Keratinocyte (primary cell): ENCODE results near the gene AZIN2. TPM values are rescaled to one million over a fixed set of nuclear protein-coding genes. Genes with fewer than 3 reads are reported as not detected.

Source experiments
- DNase-seq: peaks from one replicate; pipeline ENCODE4 v3.0.0-alpha.2; 2011; ENCODE audit warnings: low read depth, missing footprints, low spot score
- FAIRE-seq: peaks from 2 replicates; lab custom pipeline; 2011; peaks lifted over from hg19 to GRCh38; lab: Jason Lieb, UNC
- H2AFZ ChIP-seq: 2 replicates; pipeline ENCODE4 v1.6.0; 2012; ENCODE audit warnings: low read length, control low read depth, inconsistent platforms; ENCODE audit not compliant: control insufficient read depth
- H3K27ac ChIP-seq: 2 replicates; pipeline ENCODE4 v1.5.1; 2011; ENCODE audit warnings: low read length; ENCODE audit not compliant: control insufficient read depth, insufficient read depth
- H3K27me3 ChIP-seq: 3 replicates; pipeline ENCODE4 v1.6.0; 2011; ENCODE audit warnings: low read length; ENCODE audit not compliant: control insufficient read depth, insufficient read depth; ENCODE audit errors: extremely low read depth
- H3K36me3 ChIP-seq, 2 experiments: 2 replicates in 1 of 2; 3 replicates in 1 of 2; pipeline ENCODE4 v1.5.1; 2011; ENCODE audit warnings: low read length in 2 of 2, mild to moderate bottlenecking in 1 of 2; ENCODE audit not compliant: control insufficient read depth in 2 of 2, insufficient read depth in 2 of 2; ENCODE audit errors: extremely low read depth in 1 of 2
- H3K4me1 ChIP-seq: 3 replicates; pipeline ENCODE4 v1.5.1; 2011; ENCODE audit warnings: low read length; ENCODE audit not compliant: control insufficient read depth, insufficient read depth; ENCODE audit errors: extremely low read depth
- H3K4me2 ChIP-seq: 3 replicates; pipeline ENCODE4 v1.6.0; 2011; ENCODE audit warnings: low read depth, low read length; ENCODE audit not compliant: control insufficient read depth, insufficient read depth; ENCODE audit errors: extremely low read depth
- H3K4me3 ChIP-seq, 3 experiments: fragments of 200-600 bp in 1 of 3; sonication (generic) in 1 of 3; 2 replicates in 2 of 3; 3 replicates in 1 of 3; pipeline ENCODE4 v1.5.1; 2011 to 2016; ENCODE audit warnings: low read length in 3 of 3, mild to moderate bottlenecking in 3 of 3, control low read depth in 2 of 3, inconsistent platforms in 1 of 3, low read depth in 1 of 3, mixed read lengths in 1 of 3, mixed run types in 1 of 3, moderate library complexity in 1 of 3; ENCODE audit not compliant: control insufficient read depth in 2 of 3, insufficient read depth in 2 of 3; ENCODE audit errors: extremely low read depth in 1 of 3
- H3K79me2 ChIP-seq: 2 replicates; pipeline ENCODE4 v1.6.0; 2012; ENCODE audit warnings: low read length; ENCODE audit not compliant: control insufficient read depth, insufficient read depth
- H3K9ac ChIP-seq: 3 replicates; pipeline ENCODE4 v1.6.0; 2011; ENCODE audit warnings: low read length; ENCODE audit not compliant: control insufficient read depth, insufficient read depth; ENCODE audit errors: extremely low read depth
- H3K9me1 ChIP-seq: 3 replicates; pipeline ENCODE4 v1.6.0; 2011; ENCODE audit warnings: low read length; ENCODE audit not compliant: control insufficient read depth, insufficient read depth; ENCODE audit errors: extremely low read depth
- H3K9me3 ChIP-seq: 2 replicates; pipeline ENCODE4 v1.5.1; 2012; ENCODE audit warnings: low read depth, low read length; ENCODE audit not compliant: control insufficient read depth
- H4K20me1 ChIP-seq: 3 replicates; pipeline ENCODE4 v1.6.0; 2011; ENCODE audit warnings: low read length; ENCODE audit not compliant: control insufficient read depth, insufficient read depth; ENCODE audit errors: extremely low read depth
- CTCF ChIP-seq, 3 experiments: IDR thresholded peaks in 1 of 3; conservative IDR thresholded peaks in 1 of 3; optimal IDR thresholded peaks in 1 of 3; 2 replicates in 2 of 3; 3 replicates in 1 of 3; pipeline versions ENCODE3 to v1.5.1; 2011; ENCODE audit warnings: low read length in 3 of 3, mild to moderate bottlenecking in 3 of 3, moderate library complexity in 2 of 3, control low read depth in 1 of 3, inconsistent platforms in 1 of 3; ENCODE audit not compliant: insufficient read depth in 2 of 3; ENCODE audit errors: extremely low read depth in 1 of 3
- EZH2 ChIP-seq: IDR thresholded peaks from one replicate; pipeline ENCODE4 v1.6.1; 2012; ENCODE audit warnings: inconsistent platforms, mild to moderate bottlenecking, low read length, moderate library complexity
- dilution Hi-C: fragments of 300-500 bp; cut with MboI; formaldehyde crosslinking; loops from one replicate; pipeline ENCODE4 v1.7.0; 2020; ENCODE audit warnings: low sequenced_read_pairs; ENCODE audit not compliant: extremely low pct_ligation_motif_present
- polyA plus RNA-seq, 5 experiments: library from polyadenylated mRNA; depleted of rRNA in 3 of 5; stranded (reverse) in 3 of 5; stranded (forward) in 1 of 5; unstranded in 1 of 5; fragments of >200 nt; gene quantifications; 1 replicate in 1 of 5; 2 replicates in 3 of 5; 3 replicates in 1 of 5; pipeline versions ENCODE4 v1.2.1 to v1.2.3, GENCODE V29; 2011 to 2012; ENCODE audit warnings: missing spikeins in 2 of 5, low read depth in 1 of 5, low replicate concordance in 1 of 5

Gene AZIN2
- polyA plus RNA-seq, 1 donor (not counting 4 experiments of a cell fraction or from before 2014, with no cell fraction given) = 6.7 TPM

GRCh38 chr1:33032126-33032869 is 48.7 kb upstream of the AZIN2 start:
- H3K79me2 ChIP-seq = peaks cover 89% of the 10 kb centered on the region
- peaks cover 4% of the 10 kb centered on the region for H4K20me1 ChIP-seq
- no peak for TF ChIP-seq CTCF (optimal IDR thresholded peaks at IDR 0.05 in 1 of 3, IDR thresholded peaks at IDR 0.05 in 1 of 3, conservative IDR thresholded peaks at IDR 0.05 in 1 of 3; ENCODE audit: extremely low read depth in 1 of 3, insufficient read depth in 2 of 3, low read length in 3 of 3)
- no peak for TF ChIP-seq EZH2
- no peak overlapping the region for H3K4me3 ChIP-seq
- no peak overlapping the region for H3K27ac ChIP-seq
- DNase-seq (no peak), FAIRE-seq (no peak)
- peaks cover 11 to 23% of the 10 kb centered on the region in 2 experiments for H3K36me3 ChIP-seq
- H3K4me2 ChIP-seq = no peak overlapping the region
- H3K9me1 ChIP-seq = peaks cover 2% of the 10 kb centered on the region
- dilution Hi-C loops = no loop called here
- no peaks in the 10 kb centered on the region for H3K27me3 ChIP-seq
- no peak overlapping the region for H2AFZ ChIP-seq
- no peak overlapping the region for H3K9ac ChIP-seq
- H3K4me1 ChIP-seq = peaks cover 13% of the 10 kb centered on the region
- H3K9me3 ChIP-seq = no peaks in the 10 kb centered on the region

GRCh38 chr1:33036051-33036525 is 44.9 kb upstream of the AZIN2 start:
- no peak for DNase-seq

More at GRCh38 chr1:33036051-33036525, 44.9 kb upstream of the AZIN2 start:
- Histone ChIP-seq H3K9me1 (no peaks in the 10 kb centered on the region), H3K79me2 (peaks cover 55% of the 10 kb centered on the region), H2AFZ (peak overlapping the region; percentile 48), H3K36me3 (peaks cover 4 to 14% of the 10 kb centered on the region in 2 experiments), H3K4me1 (peaks cover 14% of the 10 kb centered on the region), H3K27ac (peak overlapping the region; percentile 94), H3K9ac (peak overlapping the region; percentile 96), H3K9me3 (no peaks in the 10 kb centered on the region), H4K20me1 (peaks cover 4% of the 10 kb centered on the region), H3K27me3 (no peaks in the 10 kb centered on the region), H3K4me3 (peak overlapping the region; percentile 83 to 96 (median 95)), H3K4me2 (peak overlapping the region; percentile 73)
- TF ChIP-seq CTCF (optimal IDR thresholded peaks at IDR 0.05 in 1 of 3, IDR thresholded peaks at IDR 0.05 in 1 of 3, conservative IDR thresholded peaks at IDR 0.05 in 1 of 3; ENCODE audit: extremely low read depth in 1 of 3, insufficient read depth in 2 of 3, low read length in 3 of 3) (no peak), EZH2 (no peak)
- no peak for FAIRE-seq
- dilution Hi-C loops = no loop called here
